ENCODE results near the gene CACNG7.
"Not testable (repeated sequence)": the region's sequence is repeated elsewhere in the genome, so short reads cannot be mapped to it uniquely, and the experiment has no call there.

CACNG7 gene

DNA sequence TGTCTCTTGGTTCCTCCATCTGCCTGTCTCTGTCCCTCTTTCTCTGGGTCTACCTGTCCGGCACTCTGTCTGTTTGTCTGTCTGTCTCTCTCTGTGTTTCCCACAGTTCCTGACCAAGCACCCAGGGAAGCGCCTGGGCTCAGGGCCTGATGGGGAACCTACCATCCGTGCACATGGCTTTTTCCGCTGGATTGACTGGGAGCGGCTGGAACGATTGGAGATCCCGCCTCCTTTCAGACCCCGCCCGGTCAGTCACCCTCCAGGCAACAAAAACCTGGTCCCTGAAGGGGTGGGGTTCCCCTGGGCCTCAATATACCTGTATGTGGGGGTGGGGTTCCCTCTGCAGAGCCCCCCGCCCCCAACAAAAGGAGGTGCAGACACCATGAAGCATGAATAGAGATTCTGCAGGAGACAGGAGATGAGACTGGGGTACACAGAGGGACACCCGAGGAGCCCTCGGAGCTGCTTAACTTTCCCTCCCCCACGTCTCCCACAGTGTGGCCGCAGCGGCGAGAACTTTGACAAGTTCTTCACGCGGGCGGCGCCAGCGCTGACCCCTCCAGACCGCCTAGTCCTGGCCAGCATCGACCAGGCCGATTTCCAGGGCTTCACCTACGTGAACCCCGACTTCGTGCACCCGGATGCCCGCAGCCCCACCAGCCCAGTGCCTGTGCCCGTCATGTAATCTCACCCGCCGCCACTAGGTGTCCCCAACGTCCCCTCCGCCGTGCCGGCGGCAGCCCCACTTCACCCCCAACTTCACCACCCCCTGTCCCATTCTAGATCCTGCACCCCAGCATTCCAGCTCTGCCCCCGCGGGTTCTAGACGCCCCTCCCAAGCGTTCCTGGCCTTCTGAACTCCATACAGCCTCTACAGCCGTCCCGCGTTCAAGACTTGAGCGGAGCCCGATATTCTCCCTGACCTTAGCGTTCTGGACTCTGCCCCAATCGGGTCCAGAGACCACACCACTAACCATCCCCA lies 2.6 kb upstream of the CACNG7 start:
- peak; percentile 39 to 58 for DNase-seq (ENCODE audit: low read depth in 2 of 2)

- DNase-seq (ENCODE audit: low read depth in 2 of 2): no peak
Measured at GRCh38 chr19:53907193-53907581, 1.9 kb upstream of the CACNG7 start.

GRCh38 chr19:53907690-53908089 lies 1.4 kb upstream of the CACNG7 start:
- no peak for DNase-seq (ENCODE audit: low read depth in 2 of 2)

DNA sequence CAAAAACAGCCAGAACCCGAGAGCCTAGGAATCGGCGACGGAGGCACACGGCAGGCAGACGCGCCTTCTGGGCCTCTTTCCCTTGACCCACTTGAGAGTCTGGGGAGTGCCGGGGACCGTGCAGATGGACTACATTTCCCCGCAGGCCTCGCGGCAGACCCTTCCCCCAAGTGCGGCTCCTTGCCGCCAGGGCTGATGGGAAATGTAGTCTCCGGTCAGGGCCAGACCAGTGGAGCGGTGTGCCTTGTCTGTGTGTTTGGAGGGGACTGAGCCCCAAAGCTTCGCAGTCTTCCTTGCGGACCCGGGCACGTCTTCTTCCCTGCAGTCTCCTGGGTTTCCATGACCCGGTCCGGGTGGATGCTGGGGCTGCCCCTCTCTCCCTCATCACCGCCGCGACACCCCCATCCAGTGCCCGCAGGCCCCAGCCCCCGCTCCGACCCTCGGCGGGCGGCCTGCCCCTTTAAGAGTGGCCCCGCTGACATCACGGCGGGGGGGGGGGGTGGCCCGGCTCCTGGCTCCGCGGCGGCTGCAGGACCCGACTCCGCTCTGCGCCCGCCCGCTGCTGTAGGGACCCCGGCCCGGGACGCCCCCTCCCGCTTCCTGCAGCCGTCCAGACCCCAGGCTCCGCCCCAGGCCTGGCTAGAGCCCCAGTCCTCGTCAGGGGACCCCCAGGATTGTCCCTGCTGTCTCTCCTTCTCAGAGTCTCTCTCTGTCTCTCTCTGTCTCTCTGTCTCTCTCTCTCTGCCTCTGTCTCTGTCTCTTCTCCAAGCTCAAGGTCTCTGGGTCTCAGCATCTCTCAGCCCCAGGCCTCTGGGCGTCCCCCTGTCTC lies 758 bp upstream of the CACNG7 start:
- no peak for DNase-seq (ENCODE audit: low read depth in 2 of 2)

DNA sequence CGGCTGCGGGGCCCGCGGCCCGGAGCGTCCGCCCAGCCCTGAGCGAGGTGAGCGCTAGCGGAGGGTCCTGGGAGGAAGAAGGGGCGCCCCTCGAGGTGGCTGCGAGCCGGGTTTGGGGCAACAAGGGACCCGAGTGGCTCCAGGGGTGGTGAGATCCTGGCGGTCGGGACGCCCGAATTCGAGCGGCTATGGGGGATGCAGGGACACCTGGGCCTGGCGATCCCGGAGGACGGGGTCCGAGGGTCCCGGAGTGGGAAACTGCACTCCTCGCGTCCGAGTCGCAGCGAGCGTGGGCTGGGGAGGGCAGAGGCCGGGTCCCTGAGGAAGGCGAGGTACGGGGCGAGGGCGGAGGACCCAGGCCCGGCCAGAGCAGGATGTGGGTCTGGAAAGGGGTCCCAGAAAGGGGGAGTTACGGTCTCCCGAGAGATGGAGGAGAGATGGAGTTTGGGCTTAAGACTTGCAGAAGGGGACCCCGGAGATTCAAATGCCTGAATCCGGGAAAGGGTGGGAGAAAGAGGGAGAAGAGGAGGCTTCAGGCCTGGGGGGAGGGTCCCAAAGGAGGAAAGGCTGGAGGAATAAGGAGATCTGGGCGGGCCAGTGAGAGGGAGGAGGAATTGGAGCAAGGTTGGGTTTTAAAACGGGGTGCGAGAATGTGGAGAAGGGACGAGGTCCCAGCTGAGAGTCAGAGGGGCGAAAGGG lies 542 bp downstream of the CACNG7 start:
- no peak for DNase-seq (ENCODE audit: low read depth in 2 of 2)

DNA sequence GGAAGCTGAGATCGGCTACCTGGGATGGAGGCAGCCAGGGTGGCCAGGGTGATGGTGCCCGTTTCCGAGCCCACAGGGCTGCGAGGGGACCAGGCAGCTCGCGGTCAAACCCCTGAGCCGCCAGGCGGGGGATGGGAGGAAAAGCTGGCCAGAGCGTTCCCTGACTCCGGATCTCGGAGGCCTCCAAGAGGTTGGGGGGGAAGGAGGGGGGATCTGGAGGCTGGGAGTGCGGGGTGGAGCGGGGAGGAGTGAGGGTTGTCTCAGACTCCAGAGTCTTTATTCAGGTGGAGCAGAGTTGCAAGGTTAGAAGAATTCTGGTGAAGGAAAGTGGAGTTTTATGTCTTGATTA lies 1.1 kb downstream of the CACNG7 start:
- no peak for DNase-seq (ENCODE audit: low read depth in 2 of 2)

DNA sequence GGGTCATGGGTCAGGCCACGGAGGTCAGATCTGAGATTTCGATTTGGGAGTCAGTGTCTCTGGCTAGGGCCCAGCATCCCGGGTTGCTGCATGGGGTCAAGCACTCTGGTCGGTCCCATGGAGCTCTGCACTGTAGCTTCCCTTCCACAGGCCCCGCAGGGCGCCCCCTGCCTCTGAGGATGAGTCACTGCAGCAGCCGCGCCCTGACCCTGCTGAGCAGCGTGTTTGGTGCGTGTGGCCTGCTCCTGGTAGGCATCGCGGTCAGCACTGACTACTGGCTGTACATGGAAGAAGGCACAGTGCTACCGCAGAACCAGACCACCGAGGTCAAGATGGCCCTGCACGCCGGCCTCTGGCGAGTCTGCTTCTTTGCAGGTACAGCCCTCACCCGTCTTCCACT lies 3.6 kb downstream of the CACNG7 start:
- no peak for DNase-seq (ENCODE audit: low read depth in 2 of 2)

DNA sequence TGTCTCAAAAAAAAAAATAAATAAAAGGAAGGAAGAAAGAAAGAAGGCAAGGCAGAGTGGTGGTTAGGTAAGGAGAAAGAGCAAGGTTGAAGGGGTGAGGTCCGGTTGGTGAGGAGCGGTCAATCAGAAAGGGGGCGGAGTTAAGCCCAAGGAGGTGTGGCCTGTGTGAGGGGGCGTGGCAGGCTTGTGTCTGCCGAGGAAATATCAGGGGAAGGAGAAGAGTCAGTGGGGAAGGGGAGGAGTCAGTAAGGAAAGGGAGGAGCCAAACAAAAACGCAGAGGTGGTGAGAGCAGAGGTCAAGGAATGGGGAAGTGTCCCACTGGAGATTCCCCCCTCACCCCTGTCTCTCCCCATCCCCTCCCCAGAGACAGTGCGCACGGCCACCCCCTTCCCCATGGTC lies 5.9 kb downstream of the CACNG7 start:
- no peak for DNase-seq (ENCODE audit: low read depth in 2 of 2)

GRCh38 chr19:53916004-53916403 lies 6.9 kb downstream of the CACNG7 start:
- DNase-seq (ENCODE audit: low read depth in 2 of 2): no peak

- no peak for DNase-seq (ENCODE audit: low read depth in 2 of 2)
Measured at GRCh38 chr19:53917356-53917755, 8.3 kb downstream of the CACNG7 start.

GRCh38 chr19:53927739-53928138 lies 18.7 kb downstream of the CACNG7 start:
- DNase-seq (ENCODE audit: low read depth in 2 of 2): no peak

DNA sequence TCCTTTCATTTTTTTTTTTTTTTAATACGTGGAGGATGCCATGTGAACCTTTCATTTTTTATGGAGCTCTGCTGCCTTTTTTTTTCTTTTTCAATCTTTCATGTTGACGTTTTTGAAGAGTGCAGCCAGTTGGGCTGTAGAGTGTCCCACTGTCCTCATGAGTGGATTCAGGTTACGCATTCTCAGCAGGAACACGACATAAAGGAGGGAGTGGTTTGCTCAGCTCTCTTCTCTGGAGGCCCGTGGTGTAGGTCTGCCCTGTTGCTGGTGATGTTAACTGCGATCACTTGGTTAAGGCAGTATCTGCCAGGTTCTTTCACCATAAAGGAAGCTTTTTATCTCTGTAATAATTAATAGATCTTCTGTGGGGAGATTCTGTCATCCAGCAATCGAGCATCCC lies 27.0 kb downstream of the CACNG7 start:
- DNase-seq (ENCODE audit: low read depth in 2 of 2): no peak

DNA sequence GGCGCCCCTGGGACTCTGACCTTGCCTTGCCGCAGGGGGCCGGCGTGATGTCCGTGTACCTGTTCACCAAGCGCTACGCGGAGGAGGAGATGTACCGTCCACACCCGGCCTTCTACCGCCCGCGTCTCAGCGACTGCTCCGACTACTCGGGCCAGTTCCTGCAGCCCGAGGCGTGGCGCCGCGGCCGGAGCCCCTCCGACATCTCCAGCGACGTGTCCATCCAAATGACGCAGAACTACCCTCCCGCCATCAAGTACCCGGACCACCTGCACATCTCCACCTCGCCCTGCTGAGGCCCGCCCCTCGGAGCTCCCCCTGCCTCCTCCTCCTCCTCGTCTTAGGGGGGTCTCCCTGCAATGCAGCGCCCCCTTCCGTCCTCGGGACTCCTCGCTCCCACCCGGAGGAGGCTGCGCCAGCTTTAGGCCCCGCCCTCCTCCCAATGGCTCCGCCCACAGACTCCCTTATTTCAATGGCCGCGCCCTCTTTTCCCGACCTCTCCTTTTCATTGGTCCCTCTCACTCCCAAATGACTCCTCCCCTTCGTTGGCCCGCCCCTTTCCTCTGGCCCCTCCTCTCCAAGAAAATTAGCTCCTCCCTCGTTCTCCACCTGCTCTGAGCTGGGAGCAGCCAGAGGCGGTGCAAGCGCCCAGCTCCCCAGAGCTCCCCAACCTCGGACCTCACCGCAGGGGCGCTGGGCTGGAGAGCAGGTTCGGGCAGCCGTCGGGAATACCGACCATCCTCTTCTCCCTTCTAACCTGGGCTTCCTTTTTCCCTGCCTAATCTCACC lies 33.1 kb downstream of the CACNG7 start:
- no peak for DNase-seq (ENCODE audit: low read depth in 2 of 2)

DNA sequence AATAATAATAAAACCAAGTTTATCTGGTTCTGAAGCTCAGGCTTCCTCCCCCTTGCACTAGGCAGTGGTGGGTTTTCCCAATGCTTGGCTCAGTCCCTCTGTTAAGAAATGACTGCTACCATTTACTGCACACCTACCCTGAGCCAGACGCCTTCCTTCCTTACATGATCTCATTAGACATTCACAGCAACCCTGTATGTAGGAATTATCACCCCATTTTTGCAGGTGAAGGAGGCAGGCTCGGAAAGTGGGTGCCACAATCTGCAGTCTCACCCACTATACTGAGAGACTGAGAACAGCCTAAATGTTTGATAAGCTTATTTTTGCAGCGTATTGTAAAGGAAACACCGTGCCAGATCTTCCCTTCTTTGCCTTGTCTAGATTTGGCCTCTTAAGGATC lies 35.3 kb downstream of the CACNG7 start:
- DNase-seq (ENCODE audit: low read depth in 2 of 2): no peak

DNA sequence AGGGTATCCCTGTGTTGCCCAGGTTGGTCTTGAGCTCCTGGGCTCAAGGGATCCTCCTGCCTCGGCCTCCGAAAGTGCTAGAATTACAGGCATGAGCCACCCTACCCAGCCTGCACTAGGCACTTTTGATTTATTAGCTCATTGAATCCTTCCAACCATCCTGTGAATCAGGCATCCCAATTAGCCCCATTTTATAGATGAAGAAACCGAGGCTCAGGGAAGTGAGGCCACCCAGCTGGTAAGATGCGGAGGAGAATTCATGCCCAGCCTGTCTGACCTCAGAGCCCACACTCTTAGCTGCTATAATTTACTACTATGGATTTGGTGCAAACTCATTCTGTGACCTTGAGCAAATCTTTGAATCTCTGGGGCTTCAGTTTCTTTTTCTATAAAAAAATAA lies 35.9 kb downstream of the CACNG7 start:
- no peak for DNase-seq (ENCODE audit: low read depth in 2 of 2)

DNA sequence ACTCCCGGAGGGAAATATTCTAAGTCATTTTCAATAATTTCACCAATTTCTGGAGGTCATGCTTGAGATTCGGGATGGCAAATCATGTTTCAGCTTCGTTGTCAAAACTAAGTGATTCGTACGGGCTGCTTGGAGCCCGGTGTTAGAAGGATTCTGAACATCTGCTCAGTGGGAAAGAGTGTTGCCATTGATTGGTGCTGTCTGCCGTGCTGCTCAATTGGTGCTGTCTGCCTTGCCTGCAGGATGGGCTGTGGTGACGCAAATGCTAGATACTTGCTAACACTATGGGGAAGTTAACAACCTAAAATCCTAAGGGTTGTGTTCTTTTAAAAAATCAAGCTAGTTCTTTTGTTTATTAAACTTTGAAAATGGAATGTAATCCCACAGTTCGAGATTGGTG lies 36.4 kb downstream of the CACNG7 start:
- DNase-seq (ENCODE audit: low read depth in 2 of 2): no peak

- no peak for DNase-seq (ENCODE audit: low read depth in 2 of 2)
Measured at GRCh38 chr19:53945998-53946397, 36.9 kb downstream of the CACNG7 start.

DNA sequence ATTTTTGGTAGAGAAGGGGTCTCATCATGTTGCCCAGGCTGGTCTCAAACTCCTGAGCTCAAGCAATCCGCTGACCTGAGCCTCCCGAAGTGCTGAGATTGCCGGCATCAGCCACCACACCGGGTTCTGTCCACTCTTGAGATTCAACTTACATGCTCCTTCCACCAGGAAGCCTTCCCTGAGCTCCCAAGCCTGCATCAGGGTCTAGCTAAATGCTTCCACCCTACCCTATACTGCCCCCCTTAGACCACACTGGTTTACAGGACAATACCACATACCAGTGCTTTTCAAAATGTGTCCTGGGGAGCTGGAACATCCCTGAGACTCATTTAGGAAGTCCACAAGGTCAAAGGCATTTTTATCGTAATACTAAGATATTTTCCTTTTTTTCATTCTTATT lies 38.5 kb downstream of the CACNG7 start:
- no peak for DNase-seq (ENCODE audit: low read depth in 2 of 2)

DNA sequence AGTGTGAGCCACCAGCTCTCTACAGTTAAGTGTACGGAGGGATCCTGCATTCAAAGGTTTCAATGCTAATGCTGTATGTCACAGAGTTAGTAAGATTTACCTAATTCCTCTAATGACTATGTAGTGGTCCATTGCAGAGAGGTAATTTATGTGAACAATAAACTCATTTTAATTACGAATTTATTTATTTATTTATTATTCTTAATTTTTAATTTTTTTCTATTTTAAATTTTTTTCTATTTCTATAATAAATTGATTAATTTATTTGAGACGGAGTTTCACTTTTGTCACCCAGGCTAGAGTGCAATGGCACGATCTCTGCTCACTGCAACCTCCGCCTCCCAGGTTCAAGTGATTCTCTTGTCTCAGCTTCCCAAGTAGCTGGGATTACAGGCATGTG lies 39.5 kb downstream of the CACNG7 start:
- not testable (repeated sequence) for DNase-seq (ENCODE audit: low read depth in 2 of 2)

GRCh38 chr19:53951436-53951835 lies 42.4 kb downstream of the CACNG7 start:
- DNase-seq (ENCODE audit: low read depth in 2 of 2): no peak

GRCh38 chr19:53951947-53952346 lies 42.9 kb downstream of the CACNG7 start:
- DNase-seq (ENCODE audit: low read depth in 2 of 2): no peak

GRCh38 chr19:53953383-53953782 lies 44.3 kb downstream of the CACNG7 start:
- DNase-seq (ENCODE audit: low read depth in 2 of 2): no peak
